Measurements from ENCODE around the gene DERL3. TPM values are rescaled to one million over a fixed set of nuclear protein-coding genes. Genes with fewer than 3 reads are reported as not detected.

DERL3 gene
- total RNA-seq, 4 donors from 2014 or later = 0.21 to 0.49 (median 0.33) TPM

- 83 to 87% methylated on average over 10 to 11 of the region's 11 CpGs for WGBS, 2 donors
- DNase-seq (ENCODE audit: low spot score in 2 of 2) = no peak
- intact Hi-C loops (cut with DNase I; ENCODE audit: low total_unique reads) = no loop called here
- TF ChIP-seq POLR2A (IDR thresholded peaks at IDR 0.05) = no peak
- TF ChIP-seq CTCF (IDR thresholded peaks at IDR 0.05) = no peak
- no peak overlapping the region for H3K4me3 ChIP-seq (ENCODE audit: low read depth, poor library complexity, severe bottlenecking)
These were observed 11.3 kb downstream of the DERL3 start for GRCh38 chr22:23827351-23827995.

DNA sequence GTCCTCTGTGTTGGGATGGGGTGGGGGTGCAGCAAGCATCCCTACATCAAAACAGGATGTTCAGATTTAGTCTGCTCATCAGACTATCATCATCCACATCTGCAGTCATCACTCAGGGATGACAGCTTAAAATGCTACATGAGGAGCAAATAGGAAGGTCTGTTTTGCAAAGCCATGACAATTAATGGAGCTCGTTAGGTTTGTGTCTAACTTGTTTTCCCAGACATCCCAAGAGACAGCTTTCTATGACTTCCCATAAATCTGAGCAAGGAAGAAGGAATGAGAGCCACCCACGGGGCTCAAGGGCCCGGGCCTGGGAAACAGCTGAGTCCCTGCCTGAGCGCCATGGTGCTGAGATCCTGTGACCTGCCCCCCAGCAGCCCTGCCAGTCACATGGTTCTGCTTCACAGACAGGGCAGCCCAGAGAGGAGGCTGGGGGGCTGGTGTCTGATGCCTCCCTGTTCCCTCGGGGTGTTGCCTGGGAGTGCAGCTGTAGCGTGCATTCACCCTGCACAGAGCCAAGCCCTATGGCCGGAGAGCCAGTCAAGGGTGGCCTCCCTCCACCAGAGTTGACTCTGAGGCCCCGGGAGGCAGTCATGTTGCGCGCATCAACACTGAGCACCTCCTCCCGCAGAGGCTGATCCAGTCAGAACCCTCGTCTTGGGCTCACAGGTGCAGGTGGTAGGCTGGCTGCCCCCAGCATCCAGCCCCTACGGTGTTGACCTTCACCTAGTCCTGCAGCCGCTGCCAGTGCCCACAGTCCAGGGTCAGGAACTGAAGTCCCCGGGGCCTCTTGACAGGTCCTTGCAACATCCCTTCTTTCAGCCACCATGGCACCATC lies 12.1 kb downstream of the DERL3 start:
- WGBS, 2 donors = 67 to 70% methylated on average over 10 to 11 of the region's 15 CpGs
- no peak for DNase-seq (ENCODE audit: low spot score in 2 of 2)
- H3K4me3 ChIP-seq (ENCODE audit: low read depth, poor library complexity, severe bottlenecking) = no peak overlapping the region
- intact Hi-C loops (cut with DNase I; ENCODE audit: low total_unique reads) = no loop called here
- TF ChIP-seq CTCF (IDR thresholded peaks at IDR 0.05) (no peak), POLR2A (IDR thresholded peaks at IDR 0.05) (no peak)

GRCh38 chr22:23825246-23825905 lies 13.4 kb downstream of the DERL3 start:
- no peak for DNase-seq (ENCODE audit: low spot score in 2 of 2)
- no peak for TF ChIP-seq CTCF (IDR thresholded peaks at IDR 0.05)
- TF ChIP-seq POLR2A (IDR thresholded peaks at IDR 0.05) = no peak
- no peak overlapping the region for H3K4me3 ChIP-seq (ENCODE audit: low read depth, poor library complexity, severe bottlenecking)
- WGBS, 2 donors = 89 to 93% methylated on average over 12 of the region's 12 CpGs
- intact Hi-C loops (cut with DNase I; ENCODE audit: low total_unique reads) = no loop called here

GRCh38 chr22:23824476-23825245 lies 14.1 kb downstream of the DERL3 start:
- H3K4me3 ChIP-seq (ENCODE audit: low read depth, poor library complexity, severe bottlenecking) = no peak overlapping the region
- no peak for DNase-seq (ENCODE audit: low spot score in 2 of 2)
- TF ChIP-seq CTCF (IDR thresholded peaks at IDR 0.05) (no peak), POLR2A (IDR thresholded peaks at IDR 0.05) (no peak)
- intact Hi-C loops (cut with DNase I; ENCODE audit: low total_unique reads) = no loop called here
- WGBS, 2 donors = 80 to 90% methylated on average over 13 of the region's 13 CpGs

- intact Hi-C loops (cut with DNase I; ENCODE audit: low total_unique reads) = no loop called here
- no peak for TF ChIP-seq CTCF (IDR thresholded peaks at IDR 0.05)
- no peak for TF ChIP-seq POLR2A (IDR thresholded peaks at IDR 0.05)
- H3K4me3 ChIP-seq (ENCODE audit: low read depth, poor library complexity, severe bottlenecking) = no peak overlapping the region
- no peak for DNase-seq (ENCODE audit: low spot score in 2 of 2)
- 84 to 86% methylated on average over 14 of the region's 14 CpGs for WGBS, 2 donors
These were observed 15.4 kb downstream of the DERL3 start for GRCh38 chr22:23823331-23823791.
